GM12878 (cell line): ENCODE data around the gene SLC45A2. TPM values are rescaled to one million over a fixed set of nuclear protein-coding genes. Genes with fewer than 3 reads are reported as not detected.

Source experiments
- ATAC-seq: fragments of 200-7000 bp; cut with Tn5 transposase; 3 replicates; pipeline ENCODE4 v1.9.1; 2020; ENCODE audit warnings: mild to moderate bottlenecking, moderate library complexity
- BruUV-seq: library from RNA; stranded (reverse); fragments of 400-500 nt; replicated peaks from 2 replicates; lab custom pipeline; 2021; lab: Mats Ljungman, UMichigan
- CTCF ChIA-PET: fragments of 300-600 bp; sonication (Branson Sonifier 250); formaldehyde crosslinking; extraction: SDS; loops from one replicate; lab custom pipeline; 2021; ENCODE audit warnings: inconsistent platforms; lab: Yijun Ruan, JAX
- POLR2A ChIA-PET: fragments of 350-600 bp; formaldehyde crosslinking; extraction: SDS; loops from one replicate; lab custom pipeline; 2021; ENCODE audit warnings: inconsistent platforms; lab: Charles Lee
- RAD21 ChIA-PET: fragments of 300-600 bp; sonication (Branson Sonifier 250); formaldehyde crosslinking; loops from one replicate; lab custom pipeline; 2023; ENCODE audit warnings: antibody characterized with exemption; ENCODE audit not compliant: unreplicated experiment; lab: Charles Lee
- SMC1A ChIA-PET: fragments of 300-600 bp; sonication (Branson Sonifier 250); formaldehyde crosslinking; loops from one replicate; lab custom pipeline; 2023; ENCODE audit not compliant: unreplicated experiment, uncharacterized antibody; lab: Charles Lee
- DNase-seq: peaks from one replicate; pipeline ENCODE4 v3.0.0-alpha.2; 2011; ENCODE audit warnings: low read depth, low spot score
- FAIRE-seq: peaks from 3 replicates; lab custom pipeline; 2011; peaks lifted over from hg19 to GRCh38; lab: Jason Lieb, UNC
- H2AFZ ChIP-seq: 2 replicates; pipeline ENCODE4 v1.6.0; 2011; ENCODE audit warnings: low read depth, low read length, control low read depth; ENCODE audit not compliant: control insufficient read depth
- H3K27ac ChIP-seq: 2 replicates; pipeline ENCODE4 v1.5.1; 2011; ENCODE audit warnings: control low read depth; ENCODE audit not compliant: control insufficient read depth, insufficient read depth
- H3K27me3 ChIP-seq, 2 experiments: replicated peaks in 1 of 2; 2 replicates each; pipeline versions ENCODE4 v1.6.0 to v1.6.1; 2011; ENCODE audit warnings: low read length in 1 of 2; ENCODE audit not compliant: control insufficient read depth in 2 of 2, insufficient read depth in 2 of 2
- H3K36me3 ChIP-seq, 2 experiments: 2 replicates each; pipeline ENCODE4 v1.5.1; 2011; ENCODE audit warnings: low read length in 1 of 2; ENCODE audit not compliant: control insufficient read depth in 2 of 2, insufficient read depth in 2 of 2
- H3K4me1 ChIP-seq: 2 replicates; pipeline ENCODE4 v1.6.1; 2011; ENCODE audit warnings: mild to moderate bottlenecking, low read length, moderate library complexity, mixed read lengths; ENCODE audit not compliant: control insufficient read depth, insufficient read depth
- H3K4me2 ChIP-seq: 2 replicates; pipeline ENCODE4 v1.6.0; 2011; ENCODE audit warnings: control low read depth; ENCODE audit not compliant: control insufficient read depth, insufficient read depth
- H3K4me3 ChIP-seq: fragments of 200-600 bp; sonication (generic); 2 replicates; pipeline ENCODE4 v1.5.1; 2016
- H3K79me2 ChIP-seq: 2 replicates; pipeline ENCODE4 v1.6.0; 2011; ENCODE audit warnings: low read length; ENCODE audit not compliant: control insufficient read depth, insufficient read depth
- H3K9ac ChIP-seq: 2 replicates; pipeline ENCODE4 v1.8.0; 2011; ENCODE audit warnings: low read length, control low read depth, mixed read lengths; ENCODE audit not compliant: control insufficient read depth, insufficient read depth
- H3K9me3 ChIP-seq: replicated peaks from 3 replicates; pipeline ENCODE4 v1.5.1; 2011; ENCODE audit warnings: mild to moderate bottlenecking, low read length; ENCODE audit not compliant: control insufficient read depth, insufficient read depth
- H4K20me1 ChIP-seq: 2 replicates; pipeline ENCODE4 v1.6.0; 2011; ENCODE audit not compliant: control insufficient read depth, insufficient read depth
- YY1 ChIP-seq: IDR thresholded peaks from 2 replicates; pipeline ENCODE4 v1.6.1; 2011; ENCODE audit warnings: low read depth, mild to moderate bottlenecking, low read length
- WGBS: methylation state at CpG from one replicate; pipeline ENCODE4 v1.1.6; 2016; ENCODE audit warnings: low lambda C conversion rate; ENCODE audit not compliant: insufficient replicate concordance, insufficient coverage; ENCODE audit errors: missing lambda C conversion rate; 5-methylcytosine and 5-hydroxymethylcytosine counted together
- in situ Hi-C: fragments of 300-500 bp; cut with MboI; formaldehyde crosslinking; loops from 9 replicates; pipeline ENCODE4 v1.14.3; 2018; ENCODE audit warnings: mixed read lengths
- intact Hi-C: fragments of 100-400 bp; cut with micrococcal nuclease; formaldehyde crosslinking; loops from one replicate; pipeline ENCODE4 v1.14.2; 2022; ENCODE audit not compliant: unreplicated experiment
- polyA plus RNA-seq, 11 experiments: library from polyadenylated mRNA; depleted of rRNA in 4 of 11; unstranded in 6 of 11; stranded (reverse) in 5 of 11; fragments of >200 nt; fragmentation: Nextera tagmentation in 4 of 11; fragmentation: Illumina TruSeq in 1 of 11; extraction: Ambion mirVana in 4 of 11; extraction: Trizol in 1 of 11; gene quantifications; 1 replicate in 1 of 11; 2 replicates in 10 of 11; pipeline versions ENCODE4 v1.2.1 to v1.2.3, GENCODE V29; 2011 to 2016; ENCODE audit warnings: inconsistent platforms in 2 of 11, missing spikeins in 2 of 11, low read depth in 1 of 11
- total RNA-seq, 4 experiments: library from RNA; depleted of rRNA in 3 of 4; stranded (reverse); fragments of >200 nt in 3 of 4; fragmentation: Illumina TruSeq in 1 of 4; extraction: Trizol in 1 of 4; gene quantifications; 2 replicates each; pipeline versions ENCODE4 v1.2.1 to v1.2.3, GENCODE V29; 2013 to 2021
- TF ChIP-seq, protein P1 (sequence below): fragments of 450-650 bp; IDR thresholded peaks from 2 replicates; pipeline ENCODE4 v1.6.1; 2017; ENCODE audit warnings: mild to moderate bottlenecking, moderate library complexity
- TF ChIP-seq, protein P2 (sequence below): fragments of 450-650 bp; IDR thresholded peaks from 2 replicates; pipeline ENCODE4 v1.6.1; 2017; ENCODE audit warnings: mild to moderate bottlenecking, moderate library complexity

Gene SLC45A2
- total and polyA plus RNA-seq, 10 of the 15 experiments (the other 5 are each of a cell fraction or from before 2014, with no cell fraction given) = 0.06 to 0.07 TPM; not detected in 8

DNA sequence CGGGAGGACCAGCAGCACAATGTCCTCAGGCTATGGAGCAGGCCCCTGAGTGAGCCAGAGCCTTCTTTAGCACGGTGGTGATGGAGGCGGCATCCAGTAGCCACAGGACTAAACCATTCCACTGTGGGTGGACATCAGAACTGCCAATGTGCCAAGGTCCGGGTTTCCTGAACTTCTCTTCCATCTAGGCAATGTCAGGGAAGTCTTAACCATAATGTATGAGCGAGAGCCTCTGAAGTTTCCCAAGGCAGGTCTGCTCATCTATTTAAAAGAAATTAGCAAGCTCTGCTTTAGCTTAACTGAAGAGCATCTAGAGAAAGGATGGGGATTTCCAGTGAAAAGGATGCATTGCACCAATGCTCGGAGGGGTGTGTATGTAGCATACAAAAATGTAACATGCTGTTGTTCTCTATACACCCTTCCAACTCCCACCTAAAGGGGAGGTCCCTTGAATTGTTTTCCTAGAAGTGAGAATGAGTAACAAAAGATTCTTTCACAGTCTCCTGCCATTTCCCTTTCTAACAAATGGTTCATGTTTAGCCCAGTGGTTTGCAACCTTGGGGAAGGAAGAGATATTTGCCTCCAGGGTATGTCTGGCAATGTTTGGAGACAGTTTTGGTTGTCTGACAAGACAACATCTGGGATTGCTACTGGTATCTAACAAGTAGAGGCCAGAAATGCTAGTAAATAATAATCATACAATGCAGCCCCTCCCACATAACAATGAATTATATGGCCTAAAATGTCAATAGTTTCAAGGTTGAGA lies 54.4 kb downstream of the SLC45A2 start (continued):
- TF ChIP-seq, protein P1, sequence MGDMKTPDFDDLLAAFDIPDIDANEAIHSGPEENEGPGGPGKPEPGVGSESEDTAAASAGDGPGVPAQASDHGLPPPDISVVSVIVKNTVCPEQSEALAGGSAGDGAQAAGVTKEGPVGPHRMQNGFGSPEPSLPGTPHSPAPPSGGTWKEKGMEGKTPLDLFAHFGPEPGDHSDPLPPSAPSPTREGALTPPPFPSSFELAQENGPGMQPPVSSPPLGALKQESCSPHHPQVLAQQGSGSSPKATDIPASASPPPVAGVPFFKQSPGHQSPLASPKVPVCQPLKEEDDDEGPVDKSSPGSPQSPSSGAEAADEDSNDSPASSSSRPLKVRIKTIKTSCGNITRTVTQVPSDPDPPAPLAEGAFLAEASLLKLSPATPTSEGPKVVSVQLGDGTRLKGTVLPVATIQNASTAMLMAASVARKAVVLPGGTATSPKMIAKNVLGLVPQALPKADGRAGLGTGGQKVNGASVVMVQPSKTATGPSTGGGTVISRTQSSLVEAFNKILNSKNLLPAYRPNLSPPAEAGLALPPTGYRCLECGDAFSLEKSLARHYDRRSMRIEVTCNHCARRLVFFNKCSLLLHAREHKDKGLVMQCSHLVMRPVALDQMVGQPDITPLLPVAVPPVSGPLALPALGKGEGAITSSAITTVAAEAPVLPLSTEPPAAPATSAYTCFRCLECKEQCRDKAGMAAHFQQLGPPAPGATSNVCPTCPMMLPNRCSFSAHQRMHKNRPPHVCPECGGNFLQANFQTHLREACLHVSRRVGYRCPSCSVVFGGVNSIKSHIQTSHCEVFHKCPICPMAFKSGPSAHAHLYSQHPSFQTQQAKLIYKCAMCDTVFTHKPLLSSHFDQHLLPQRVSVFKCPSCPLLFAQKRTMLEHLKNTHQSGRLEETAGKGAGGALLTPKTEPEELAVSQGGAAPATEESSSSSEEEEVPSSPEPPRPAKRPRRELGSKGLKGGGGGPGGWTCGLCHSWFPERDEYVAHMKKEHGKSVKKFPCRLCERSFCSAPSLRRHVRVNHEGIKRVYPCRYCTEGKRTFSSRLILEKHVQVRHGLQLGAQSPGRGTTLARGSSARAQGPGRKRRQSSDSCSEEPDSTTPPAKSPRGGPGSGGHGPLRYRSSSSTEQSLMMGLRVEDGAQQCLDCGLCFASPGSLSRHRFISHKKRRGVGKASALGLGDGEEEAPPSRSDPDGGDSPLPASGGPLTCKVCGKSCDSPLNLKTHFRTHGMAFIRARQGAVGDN = no peak

DNA sequence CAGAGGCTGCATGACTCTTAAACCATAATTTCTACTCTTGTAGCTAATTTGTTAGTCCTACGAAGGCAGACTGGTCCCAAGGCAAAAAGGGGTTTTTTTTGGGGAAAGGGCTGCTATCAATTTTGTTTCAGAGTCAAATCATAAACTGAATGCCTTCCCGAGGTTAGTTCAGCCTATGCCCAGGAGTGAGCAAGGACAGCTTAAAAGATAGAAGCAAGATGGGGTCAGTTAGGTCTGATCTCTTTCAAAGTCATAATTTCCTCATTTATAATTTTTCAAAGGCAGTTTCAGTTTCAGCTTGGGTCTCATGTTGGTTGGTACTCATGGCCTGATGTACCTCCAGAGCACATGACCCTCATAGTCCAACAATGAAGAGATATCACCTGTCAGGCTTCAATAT lies 56.2 kb downstream of the SLC45A2 start:
- no peak overlapping the region for H3K27ac ChIP-seq
- no peak overlapping the region for H3K4me2 ChIP-seq
- no peaks in the 10 kb centered on the region for H4K20me1 ChIP-seq
- H3K4me1 ChIP-seq = peaks cover 30% of the 10 kb centered on the region
- RAD21 ChIA-PET = interaction anchor here (8.8 kb wide), 1 partner anchor 76 kb away, joined by 111 read pairs; no protein-coding TSS in a partner anchor
- in situ Hi-C loops (no loop called here), intact Hi-C loops (no loop called here)
- no peaks in the 10 kb centered on the region for H3K9me3 ChIP-seq
- no peak for ATAC-seq
- no peak for DNase-seq
- FAIRE-seq = no peak
- no peak overlapping the region for H3K4me3 ChIP-seq
- no peaks in the 10 kb centered on the region for H3K27me3 ChIP-seq
- TF ChIP-seq, protein P1 = peak; percentile 65
- TF ChIP-seq, protein P2, sequence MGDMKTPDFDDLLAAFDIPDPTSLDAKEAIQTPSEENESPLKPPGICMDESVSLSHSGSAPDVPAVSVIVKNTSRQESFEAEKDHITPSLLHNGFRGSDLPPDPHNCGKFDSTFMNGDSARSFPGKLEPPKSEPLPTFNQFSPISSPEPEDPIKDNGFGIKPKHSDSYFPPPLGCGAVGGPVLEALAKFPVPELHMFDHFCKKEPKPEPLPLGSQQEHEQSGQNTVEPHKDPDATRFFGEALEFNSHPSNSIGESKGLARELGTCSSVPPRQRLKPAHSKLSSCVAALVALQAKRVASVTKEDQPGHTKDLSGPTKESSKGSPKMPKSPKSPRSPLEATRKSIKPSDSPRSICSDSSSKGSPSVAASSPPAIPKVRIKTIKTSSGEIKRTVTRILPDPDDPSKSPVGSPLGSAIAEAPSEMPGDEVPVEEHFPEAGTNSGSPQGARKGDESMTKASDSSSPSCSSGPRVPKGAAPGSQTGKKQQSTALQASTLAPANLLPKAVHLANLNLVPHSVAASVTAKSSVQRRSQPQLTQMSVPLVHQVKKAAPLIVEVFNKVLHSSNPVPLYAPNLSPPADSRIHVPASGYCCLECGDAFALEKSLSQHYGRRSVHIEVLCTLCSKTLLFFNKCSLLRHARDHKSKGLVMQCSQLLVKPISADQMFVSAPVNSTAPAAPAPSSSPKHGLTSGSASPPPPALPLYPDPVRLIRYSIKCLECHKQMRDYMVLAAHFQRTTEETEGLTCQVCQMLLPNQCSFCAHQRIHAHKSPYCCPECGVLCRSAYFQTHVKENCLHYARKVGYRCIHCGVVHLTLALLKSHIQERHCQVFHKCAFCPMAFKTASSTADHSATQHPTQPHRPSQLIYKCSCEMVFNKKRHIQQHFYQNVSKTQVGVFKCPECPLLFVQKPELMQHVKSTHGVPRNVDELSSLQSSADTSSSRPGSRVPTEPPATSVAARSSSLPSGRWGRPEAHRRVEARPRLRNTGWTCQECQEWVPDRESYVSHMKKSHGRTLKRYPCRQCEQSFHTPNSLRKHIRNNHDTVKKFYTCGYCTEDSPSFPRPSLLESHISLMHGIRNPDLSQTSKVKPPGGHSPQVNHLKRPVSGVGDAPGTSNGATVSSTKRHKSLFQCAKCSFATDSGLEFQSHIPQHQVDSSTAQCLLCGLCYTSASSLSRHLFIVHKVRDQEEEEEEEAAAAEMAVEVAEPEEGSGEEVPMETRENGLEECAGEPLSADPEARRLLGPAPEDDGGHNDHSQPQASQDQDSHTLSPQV = 0 out of 2 replicates have a peak, but pooled peaks have one; percentile 88
- no peak for TF ChIP-seq YY1
- no TSS peak for BruUV-seq
- 48% methylated on average over 2 of the region's 2 CpGs for whole genome bisulfite sequencing
- no peak overlapping the region for H3K9ac ChIP-seq
- SMC1A ChIA-PET = interaction anchor here (0.8 to 1.3 kb wide), 4 partner anchors 69 to 286 kb away, joined by 3 to 5 read pairs (median 4); no protein-coding TSS in a partner anchor
- CTCF ChIA-PET = interaction anchor here (0.9 to 1.4 kb wide), 2 partner anchors 42 to 78 kb away, joined by 3 to 4 read pairs; no protein-coding TSS in a partner anchor
- no peak overlapping the region for H2AFZ ChIP-seq
- no peaks in the 10 kb centered on the region for H3K36me3 ChIP-seq
- POLR2A ChIA-PET = no interaction called here
- H3K79me2 ChIP-seq = no peaks in the 10 kb centered on the region
